ENCODE measurements around the gene PLK2. TPM values are rescaled to one million over a fixed set of nuclear protein-coding genes. Genes with fewer than 3 reads are reported as not detected.

The PLK2 gene
- total and polyA plus RNA-seq, 2 of the 8 experiments (the other 6 are each of a cell fraction or from before 2014, with no cell fraction given) = 5.8 to 20.6 TPM

GRCh38 chr5:58404734-58405133, 55.2 kb downstream of the PLK2 start:
- FAIRE-seq (no peak), DNase-seq (ENCODE audit: low read depth in 1 of 2, low spot score in 2 of 2) (no peak)
- Histone ChIP-seq H2BK20ac (ENCODE audit: low read length) (no peak overlapping the region), H3K79me1 (ENCODE audit: low read depth, low read length) (no peaks in the 10 kb centered on the region), H3K23ac (ENCODE audit: insufficient read length) (no peak overlapping the region), H2BK120ac (replicated peaks; ENCODE audit: low read depth, low read length) (no peak overlapping the region), H3K18ac (ENCODE audit: extremely low read depth, low read length) (no peak overlapping the region), H3K4me1 (replicated peaks in 1 of 4; ENCODE audit: control insufficient read depth in 3 of 4, insufficient read depth in 4 of 4, low read length in 3 of 4) (peaks cover 0 to 14% (median 6%) of the 10 kb centered on the region in 4 experiments; a peak in 4 of 7 replicates), H3K4me2 (ENCODE audit: insufficient read depth in 1 of 2, low read depth in 2 of 2, low read length in 2 of 2) (no peak overlapping the region), H3K27ac (ENCODE audit: low read depth, low read length) (no peak overlapping the region), H2BK12ac (ENCODE audit: low read depth, low read length) (no peak overlapping the region), H3K4me3 (ENCODE audit: extremely low read depth in 1 of 4, insufficient read depth in 2 of 4, low read depth in 3 of 4, low read length in 4 of 4) (no peak overlapping the region), H4K5ac (ENCODE audit: insufficient read length, low read depth, low read length) (no peak overlapping the region), H3K23me2 (ENCODE audit: low read depth, low read length) (no peaks in the 10 kb centered on the region), H2AFZ (ENCODE audit: low read length) (no peak overlapping the region), H3K9ac (replicated peaks in 1 of 4; ENCODE audit: extremely low read depth in 1 of 4, low read depth in 3 of 4, low read length in 3 of 4) (no peak overlapping the region), H3K56ac (replicated peaks; ENCODE audit: insufficient read length, low read depth, low read length) (no peak overlapping the region), H3K79me2 (ENCODE audit: control insufficient read depth in 1 of 2, insufficient read depth in 2 of 2, low read length in 2 of 2) (no peaks in the 10 kb centered on the region), H2AK5ac (ENCODE audit: low read depth, low read length) (no peak overlapping the region), H2BK15ac (ENCODE audit: low read length) (no peak overlapping the region), H3K14ac (ENCODE audit: insufficient read length) (no peak overlapping the region), H2BK5ac (ENCODE audit: low read depth, low read length) (no peak overlapping the region), H4K20me1 (replicated peaks in 1 of 2; ENCODE audit: control insufficient read depth in 1 of 2, insufficient read depth in 2 of 2, low read length in 2 of 2) (no peaks in the 10 kb centered on the region), H3K9me3 (ENCODE audit: insufficient read depth in 2 of 2, low read depth in 1 of 2, low read length in 1 of 2) (no peaks in the 10 kb centered on the region), H3K27me3 (replicated peaks in 1 of 4; ENCODE audit: control insufficient read depth in 3 of 4, extremely low read depth in 1 of 4, insufficient read depth in 3 of 4, low read length in 3 of 4) (no peaks in the 10 kb centered on the region), H3K4ac (replicated peaks; ENCODE audit: insufficient read length, low read depth, low read length) (no peak overlapping the region), H4K8ac (ENCODE audit: extremely low read depth, insufficient read depth, low read length) (no peak overlapping the region), H3K36me3 (ENCODE audit: control insufficient read depth in 2 of 4, insufficient read depth in 4 of 4, low read length in 3 of 4) (no peaks in the 10 kb centered on the region), H4K91ac (replicated peaks; ENCODE audit: insufficient read length, low read length) (no peak overlapping the region)
- CTCF ChIA-PET (ENCODE audit: partially characterized antibody) = interaction anchor here (0.7 to 2.7 kb wide), 4 partner anchors 10 to 18 kb away, joined by 3 to 10 read pairs (median 3); no protein-coding TSS in a partner anchor
- TF ChIP-seq SIRT6 (IDR thresholded peaks at IDR 0.05; ENCODE audit: low read length) (no peak), RXRA (IDR thresholded peaks at IDR 0.05; ENCODE audit: insufficient read depth, low read depth, low read length) (no peak), USF2 (IDR thresholded peaks at IDR 0.05; ENCODE audit: low read length) (no peak), KDM5A (IDR thresholded peaks at IDR 0.05; ENCODE audit: low read length) (no peak), CTBP2 (IDR thresholded peaks at IDR 0.05; ENCODE audit: borderline replicate concordance, insufficient read depth, insufficient read length, low read length) (no peak), RNF2 (IDR thresholded peaks at IDR 0.05; ENCODE audit: borderline replicate concordance, low read depth, low read length, missing control alignments, poor library complexity, severe bottlenecking) (no peak), CREB1 (IDR thresholded peaks at IDR 0.05) (no peak), BRCA1 (IDR thresholded peaks at IDR 0.05; ENCODE audit: low read depth, low read length) (no peak)
- 82% methylated on average over 3 of the region's 3 CpGs; no CpG with 5 or more reads in 1 of the 2 experiments for WGBS, 2 experiments (ENCODE audit: extremely low coverage in 1 of 2, insufficient coverage in 1 of 2, insufficient read length in 1 of 2, insufficient replicate concordance in 2 of 2, low coverage in 1 of 2, low lambda C conversion rate in 2 of 2, missing lambda C conversion rate in 1 of 2)
- POLR2A ChIA-PET (ENCODE audit: partially characterized antibody) = no interaction called here
